T-cell (primary cell): ENCODE results near the gene BCL2L1. TPM values are rescaled to one million over a fixed set of nuclear protein-coding genes. Genes with fewer than 3 reads are reported as not detected.

ENCODE experiments used
- ATAC-seq, 4 experiments: fragments of 200-7000 bp in 3 of 4; fragments of 150-1000 bp in 1 of 4; cut with Tn5 transposase; replicated peaks in 1 of 4; 1 replicate in 3 of 4; 2 replicates in 1 of 4; pipeline ENCODE4 v1.10.0; 2021; ENCODE audit warnings: moderate library complexity in 3 of 4, mild to moderate bottlenecking in 2 of 4, moderate number of reproducible peaks in 1 of 4
- CTCF ChIA-PET, 2 donors: fragments of 300-600 bp; sonication (Branson Sonifier 250); formaldehyde crosslinking; loops; one replicate each; lab custom pipeline; 2022; ENCODE audit warnings: antibody characterized with exemption in 2 of 2; lab: Charles Lee
- POLR2A ChIA-PET, 2 donors: fragments of 300-600 bp; sonication (Branson Sonifier 250); formaldehyde crosslinking; loops; one replicate each; lab custom pipeline; 2022; ENCODE audit warnings: antibody characterized with exemption in 2 of 2; lab: Charles Lee
- DNase-seq, 35 experiments: peaks; one replicate each; pipeline versions ENCODE4 v3.0.0 to v3.0.0-alpha.2; 2013 to 2023
- H3K27ac ChIP-seq: one replicate; pipeline ENCODE4 v1.5.1; 2013; ENCODE audit warnings: low read length
- H3K27me3 ChIP-seq, 2 experiments: replicated peaks in 1 of 2; 1 replicate in 1 of 2; 2 replicates in 1 of 2; pipeline versions ENCODE4 v1.6.1 to v1.7.0; 2013; ENCODE audit warnings: low read length in 1 of 2, mixed read lengths in 1 of 2; ENCODE audit not compliant: control insufficient read depth in 2 of 2, insufficient read depth in 2 of 2; ENCODE audit errors: extremely low read depth in 1 of 2
- H3K36me3 ChIP-seq, 2 donors: 1 replicate in 1 of 2; 2 replicates in 1 of 2; pipeline versions ENCODE4 v1.6.1 to v1.7.0; 2013; ENCODE audit warnings: low read length in 1 of 2; ENCODE audit not compliant: control insufficient read depth in 2 of 2, insufficient read depth in 1 of 2; ENCODE audit errors: extremely low read depth in 1 of 2
- H3K4me1 ChIP-seq, 2 experiments: 1 replicate in 1 of 2; 2 replicates in 1 of 2; pipeline versions ENCODE4 v1.6.1 to v1.7.0; 2013; ENCODE audit warnings: low read length in 2 of 2, mixed read lengths in 1 of 2; ENCODE audit not compliant: insufficient read depth in 2 of 2, control insufficient read depth in 1 of 2; ENCODE audit errors: extremely low read depth in 1 of 2
- H3K4me3 ChIP-seq, 2 donors: 1 replicate in 1 of 2; 2 replicates in 1 of 2; pipeline versions ENCODE4 v1.5.1 to v1.7.0; 2013; ENCODE audit warnings: mild to moderate bottlenecking in 2 of 2, low read length in 1 of 2, moderate library complexity in 1 of 2; ENCODE audit not compliant: control insufficient read depth in 1 of 2; ENCODE audit errors: extremely low read depth in 1 of 2
- H3K9me3 ChIP-seq: 2 replicates; pipeline ENCODE4 v1.7.0; 2013
- H3K27ac Mint-ChIP-seq, 2 donors: one replicate each; pipeline ENCODE4 v1.8.0; 2020 to 2021; ENCODE audit warnings: mild to moderate bottlenecking in 2 of 2, mixed read lengths in 2 of 2
- H3K27me3 Mint-ChIP-seq, 2 donors: one replicate each; pipeline ENCODE4 v1.8.0; 2021 to 2022; ENCODE audit warnings: mixed read lengths in 2 of 2
- H3K36me3 Mint-ChIP-seq: one replicate; pipeline ENCODE4 v1.8.0; 2021; ENCODE audit warnings: mixed read lengths
- H3K4me1 Mint-ChIP-seq, 3 donors: one replicate each; pipeline ENCODE4 v1.8.0; 2020 to 2022; ENCODE audit warnings: mixed read lengths in 3 of 3, mild to moderate bottlenecking in 1 of 3
- H3K4me3 Mint-ChIP-seq, 3 donors: one replicate each; pipeline ENCODE4 v1.8.0; 2020 to 2022; ENCODE audit warnings: mild to moderate bottlenecking in 3 of 3, mixed read lengths in 3 of 3, moderate library complexity in 3 of 3
- H3K9me3 Mint-ChIP-seq, 3 donors: one replicate each; pipeline ENCODE4 v1.8.0; 2020 to 2022; ENCODE audit warnings: mixed read lengths in 3 of 3
- WGBS: methylation state at CpG from one replicate; pipeline ENCODE4 v1.1.5; 2013; ENCODE audit warnings: missing lambda C conversion rate; ENCODE audit not compliant: insufficient coverage; 5-methylcytosine and 5-hydroxymethylcytosine counted together
- total RNA-seq, 35 experiments: library from RNA in 6 of 35; stranded (reverse) in 6 of 35; fragments of 120-200 nt in 1 of 35; gene quantifications; one replicate each; pipeline versions ENCODE4 v1.2.1 to v1.2.4 and lab custom pipeline; 2013 to 2026

Gene BCL2L1
- total RNA-seq, 5 donors from 2014 or later (not counting 1 experiment from before 2014, with no cell fraction given): 26.6 to 33.8 (median 27.7) TPM

DNA sequence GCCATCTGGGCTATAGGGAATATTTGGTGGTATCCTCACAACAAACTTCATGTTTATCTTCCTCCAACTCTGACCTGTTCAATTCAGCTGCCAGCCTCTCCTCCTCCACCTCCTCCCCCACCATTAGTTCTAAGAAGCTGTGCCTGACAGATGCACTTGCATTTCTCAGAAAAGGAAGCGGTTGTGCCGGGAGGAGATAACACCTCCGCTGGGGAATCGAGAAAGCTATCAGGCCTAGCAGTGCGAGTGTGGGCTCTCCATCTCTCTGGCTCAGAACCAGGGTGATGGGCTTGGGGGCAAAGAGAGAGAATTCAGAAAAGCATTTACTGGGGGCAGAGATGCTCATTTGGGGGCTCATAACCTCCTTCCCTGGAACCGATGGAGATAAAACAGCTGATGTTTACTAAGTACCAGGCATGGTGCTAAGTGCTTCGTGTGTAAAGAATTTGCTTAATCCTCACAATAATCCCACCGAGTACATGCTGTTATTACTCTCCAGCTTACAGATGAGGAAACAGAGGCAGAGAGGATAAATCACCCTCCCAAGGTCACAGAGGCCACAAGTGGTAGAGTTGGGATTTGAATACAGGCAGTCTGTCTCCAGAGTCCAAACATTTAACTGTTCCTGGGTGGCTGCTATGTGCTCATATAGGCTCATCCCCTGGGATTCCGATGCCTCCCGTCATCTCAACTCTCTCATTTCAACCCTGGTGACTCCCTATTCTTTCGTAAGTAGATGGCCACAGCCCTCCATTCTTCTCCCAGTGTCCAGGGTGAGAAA lies 46.6 kb downstream of the BCL2L1 start:
- Histone ChIP-seq H3K4me3 (peak overlapping the region; percentile 61 to 79), H3K9me3 (no peaks in the 10 kb centered on the region), H3K27ac (peak overlapping the region; percentile 89), H3K36me3 (peaks cover 7 to 32% of the 10 kb centered on the region in 2 donors), H3K27me3 (no peaks in the 10 kb centered on the region), H3K4me1 (peaks cover 43 to 91% of the 10 kb centered on the region in 2 experiments)
- H3K4me1 Mint-ChIP-seq: peaks cover 76 to 86% (median 80%) of the 10 kb centered on the region in 3 donors
- WGBS: 17% methylated on average over 6 of the region's 11 CpGs
- CTCF ChIA-PET: interaction anchor here (0.8 to 3.6 kb wide), 9 partner anchors 8 to 63 kb away, joined by 3 to 42 read pairs (median 5); no protein-coding TSS in a partner anchor
- ATAC-seq (peak; percentile 72 to 77 (median 74)), DNase-seq (peak in 33 of 35 experiments; percentile 24 to 75 (median 55))
- POLR2A ChIA-PET: interaction anchor here (0.5 to 0.6 kb wide), 2 partner anchors 12 to 31 kb away, joined by 6 to 7 read pairs; no protein-coding TSS in a partner anchor
- H3K9me3 Mint-ChIP-seq: no peaks in the 10 kb centered on the region
- H3K27ac Mint-ChIP-seq: peak overlapping the region; percentile 96 to 99
- H3K4me3 Mint-ChIP-seq: peak overlapping the region; percentile 96 to 99 (median 96)
- peaks cover 26% of the 10 kb centered on the region for H3K36me3 Mint-ChIP-seq
- no peaks in the 10 kb centered on the region for H3K27me3 Mint-ChIP-seq

DNA sequence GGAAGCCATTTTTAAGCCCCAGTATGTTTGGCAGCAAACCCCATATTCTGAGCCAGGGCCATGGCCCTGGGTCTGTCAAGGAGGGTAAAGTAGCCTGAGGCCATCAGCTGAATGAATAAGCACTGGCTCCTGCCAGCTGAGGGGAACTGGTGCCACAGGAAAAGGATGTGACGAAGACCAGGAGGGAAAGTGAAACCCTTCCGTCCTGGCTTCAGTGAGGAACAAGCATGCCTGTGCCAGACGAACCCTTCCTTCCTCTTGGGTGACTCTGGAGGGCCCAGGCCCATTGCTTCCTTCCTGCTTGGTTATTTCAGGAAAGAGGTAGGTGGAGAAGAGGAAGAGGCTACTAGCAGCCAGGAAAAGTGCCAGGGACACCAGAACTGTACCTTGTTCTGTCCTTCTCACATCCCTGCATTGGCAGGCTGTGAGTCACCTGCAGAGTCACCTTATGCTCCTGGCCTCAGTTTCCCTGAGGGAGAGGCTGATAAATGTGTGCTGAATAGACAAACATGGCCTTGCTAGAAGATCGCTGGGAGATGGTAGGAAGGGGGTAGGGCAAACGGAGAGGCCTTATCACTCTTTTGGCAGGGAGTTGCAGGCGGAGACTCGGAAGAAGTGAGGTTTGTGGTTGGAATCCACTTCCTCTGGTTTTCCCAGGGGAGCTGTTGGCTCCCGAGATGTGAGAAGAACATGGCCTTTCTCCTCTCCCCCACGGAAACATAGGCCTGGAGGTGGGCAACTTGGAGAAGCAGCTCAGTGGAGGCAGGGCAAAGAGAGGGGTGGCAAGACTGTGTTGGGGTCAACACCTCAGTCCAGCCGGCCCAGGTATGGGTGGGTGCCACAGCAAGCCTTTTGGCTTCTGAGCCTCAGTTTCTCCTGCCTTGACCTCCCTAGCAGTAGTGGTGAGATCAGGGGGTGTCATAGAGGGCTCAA lies 47.5 kb downstream of the BCL2L1 start:
- H3K36me3 Mint-ChIP-seq: peaks cover 19% of the 10 kb centered on the region
- H3K27ac Mint-ChIP-seq: peak overlapping the region; percentile 96 to 99
- H3K9me3 ChIP-seq: no peaks in the 10 kb centered on the region
- DNase-seq: peak; percentile 24 to 84 (median 58)
- H3K4me3 Mint-ChIP-seq: peak overlapping the region; percentile 96 to 99 (median 96)
- peak overlapping the region; percentile 61 to 79 for H3K4me3 ChIP-seq
- H3K36me3 ChIP-seq: peaks cover 7 to 28% of the 10 kb centered on the region in 2 donors
- no peaks in the 10 kb centered on the region for H3K9me3 Mint-ChIP-seq
- ChIA-PET CTCF (interaction anchor here (0.9 to 3.6 kb wide), 9 partner anchors 10 to 108 kb away, joined by 3 to 42 read pairs (median 5); no protein-coding TSS in a partner anchor), POLR2A (interaction anchor here (0.7 kb wide), 2 partner anchors 11 to 63 kb away, joined by 3 to 19 read pairs; no protein-coding TSS in a partner anchor)
- peaks cover 43 to 86% of the 10 kb centered on the region in 2 experiments for H3K4me1 ChIP-seq
- no peaks in the 10 kb centered on the region for H3K27me3 ChIP-seq
- WGBS: 0% methylated on average over 3 of the region's 10 CpGs
- H3K4me1 Mint-ChIP-seq: peaks cover 67 to 77% (median 72%) of the 10 kb centered on the region in 3 donors
- ATAC-seq: peak; percentile 67 to 80 (median 72)
- no peaks in the 10 kb centered on the region for H3K27me3 Mint-ChIP-seq
- H3K27ac ChIP-seq: peak overlapping the region; percentile 89

DNA sequence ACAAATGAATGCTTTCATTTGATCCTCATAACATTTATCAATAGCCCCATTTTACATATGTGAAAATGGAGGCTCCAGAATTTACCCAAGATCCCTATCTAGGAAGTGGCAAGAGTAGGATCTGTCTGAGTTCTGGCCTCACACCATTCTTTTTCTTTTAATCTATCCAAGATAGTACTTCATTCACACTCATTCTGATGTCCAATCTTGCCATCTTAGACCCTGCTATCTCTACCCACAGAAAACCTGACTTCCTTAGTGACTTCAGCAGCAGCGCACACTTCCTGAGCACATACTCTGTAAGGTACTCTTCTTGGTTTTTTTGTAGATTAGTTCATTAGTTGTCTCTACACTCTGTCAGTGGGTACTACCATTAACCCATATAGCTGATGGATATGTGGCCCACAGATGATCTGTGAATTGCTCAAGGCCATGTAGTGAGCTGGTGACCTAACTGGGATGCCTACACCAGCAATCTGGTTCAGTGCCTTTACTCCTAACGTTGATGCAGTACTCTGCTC lies 48.7 kb downstream of the BCL2L1 start:
- Mint-ChIP-seq H3K9me3 (no peaks in the 10 kb centered on the region), H3K4me1 (peaks cover 60 to 75% (median 71%) of the 10 kb centered on the region in 3 donors), H3K27me3 (no peaks in the 10 kb centered on the region), H3K36me3 (peaks cover 20% of the 10 kb centered on the region), H3K27ac (peak overlapping the region; percentile 96 to 99), H3K4me3 (peak overlapping the region; percentile 96 to 99 (median 96))
- peaks cover 7 to 23% of the 10 kb centered on the region in 2 donors for H3K36me3 ChIP-seq
- peak overlapping the region; percentile 89 for H3K27ac ChIP-seq
- POLR2A ChIA-PET: interaction anchor here (0.6 to 0.7 kb wide), 2 partner anchors 11 to 12 kb away, joined by 4 to 19 read pairs; no protein-coding TSS in a partner anchor
- CTCF ChIA-PET: interaction anchor here in 1 of 2 donors (0.6 to 3.6 kb wide), 5 partner anchors 12 to 216 kb away, joined by 3 to 42 read pairs (median 3); no protein-coding TSS in a partner anchor
- peak in 3 of 35 experiments; percentile 11 to 39 (median 16) for DNase-seq
- WGBS: 0% methylated on average over 1 of the region's 2 CpGs
- H3K4me1 ChIP-seq: peaks cover 38 to 77% of the 10 kb centered on the region in 2 experiments
- peak in 3 of 4 experiments; percentile 25 to 51 (median 28) for ATAC-seq
- no peak overlapping the region for H3K4me3 ChIP-seq
- no peaks in the 10 kb centered on the region for H3K9me3 ChIP-seq
- no peaks in the 10 kb centered on the region for H3K27me3 ChIP-seq

DNA sequence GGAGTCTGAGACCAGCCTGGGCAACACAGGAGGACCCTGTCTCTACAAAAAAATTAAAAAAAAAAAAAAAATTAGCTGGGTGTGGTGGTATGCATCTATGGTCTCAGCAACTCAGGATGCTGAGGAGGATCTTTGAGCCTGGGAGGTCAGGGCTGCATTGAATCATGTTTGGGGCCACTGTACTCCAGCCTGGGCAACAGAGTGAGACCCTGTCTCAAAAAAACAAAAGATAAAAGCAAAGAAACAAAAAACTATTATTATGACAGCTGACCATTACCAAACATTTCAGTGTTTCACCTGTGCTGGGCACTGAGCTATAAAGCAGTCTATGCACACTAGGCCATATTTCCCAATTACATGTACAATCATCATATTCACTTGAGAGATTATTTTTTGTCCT lies 49.2 kb downstream of the BCL2L1 start:
- ATAC-seq (no peak), DNase-seq (no peak)
- POLR2A ChIA-PET: interaction anchor here in 1 of 2 donors (0.6 kb wide), 1 partner anchor 12 kb away, joined by 4 read pairs; no protein-coding TSS in a partner anchor
- Histone ChIP-seq H3K36me3 (peaks cover 7 to 17% of the 10 kb centered on the region in 2 donors), H3K9me3 (no peaks in the 10 kb centered on the region), H3K27ac (peak overlapping the region; percentile 89), H3K4me1 (peaks cover 36 to 74% of the 10 kb centered on the region in 2 experiments), H3K4me3 (no peak overlapping the region), H3K27me3 (no peaks in the 10 kb centered on the region)
- peak overlapping the region in 1 of 3 donors; percentile 99 for H3K4me3 Mint-ChIP-seq
- peaks cover 14% of the 10 kb centered on the region for H3K36me3 Mint-ChIP-seq
- H3K27me3 Mint-ChIP-seq: no peaks in the 10 kb centered on the region
- H3K27ac Mint-ChIP-seq: peak overlapping the region; percentile 96 to 99
- H3K4me1 Mint-ChIP-seq: peaks cover 55 to 71% (median 66%) of the 10 kb centered on the region in 3 donors
- no peaks in the 10 kb centered on the region for H3K9me3 Mint-ChIP-seq
- CTCF ChIA-PET: interaction anchor here (0.5 to 3.6 kb wide), 4 partner anchors 11 to 217 kb away, joined by 3 to 42 read pairs (median 20); no protein-coding TSS in a partner anchor

DNA sequence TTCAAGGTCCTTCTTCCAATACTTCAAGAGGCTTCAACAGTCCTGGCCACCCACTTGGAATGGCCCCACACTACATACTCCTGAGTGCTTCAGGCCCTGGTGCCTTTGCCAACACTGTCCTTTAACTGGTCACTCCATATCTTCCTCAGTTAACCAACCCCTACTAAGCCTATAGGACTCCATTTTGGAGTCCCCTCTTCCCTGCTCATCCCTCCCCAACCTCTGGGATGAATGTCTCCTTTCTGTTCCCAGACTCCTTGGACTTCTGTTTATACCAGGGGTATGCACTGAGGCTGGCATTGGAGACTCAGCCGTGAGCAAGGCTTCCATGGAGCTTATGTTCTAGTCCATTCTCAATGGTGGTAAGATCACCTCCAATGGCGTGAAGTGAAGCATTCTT lies 51.3 kb downstream of the BCL2L1 start:
- ChIA-PET CTCF (interaction anchor here (0.6 to 1.2 kb wide), 4 partner anchors 43 to 98 kb away, joined by 3 to 4 read pairs (median 3); no protein-coding TSS in a partner anchor), POLR2A (no interaction called here)
- WGBS: 100% methylated on average over 1 of the region's 2 CpGs
- H3K4me3 Mint-ChIP-seq: no peak overlapping the region
- H3K27me3 ChIP-seq: no peaks in the 10 kb centered on the region
- H3K4me1 Mint-ChIP-seq: peaks cover 50 to 68% (median 66%) of the 10 kb centered on the region in 3 donors
- H3K27ac Mint-ChIP-seq: peak overlapping the region; percentile 40
- peaks cover 16% of the 10 kb centered on the region for H3K36me3 Mint-ChIP-seq
- H3K4me1 ChIP-seq: peaks cover 23 to 73% of the 10 kb centered on the region in 2 experiments
- H3K27ac ChIP-seq: no peak overlapping the region
- H3K9me3 ChIP-seq: no peaks in the 10 kb centered on the region
- no peaks in the 10 kb centered on the region for H3K27me3 Mint-ChIP-seq
- H3K36me3 ChIP-seq: peaks cover 0 to 6% of the 10 kb centered on the region in 2 donors
- no peaks in the 10 kb centered on the region for H3K9me3 Mint-ChIP-seq
- no peak for ATAC-seq
- no peak for DNase-seq
- no peak overlapping the region for H3K4me3 ChIP-seq
